ENCODE measurements around the gene AZIN2. TPM values are rescaled to one million over a fixed set of nuclear protein-coding genes. Genes with fewer than 3 reads are reported as not detected.
"Not testable (repeated sequence)": the region's sequence is repeated elsewhere in the genome, so short reads cannot be mapped to it uniquely, and the experiment has no call there.

Gene AZIN2
- total and polyA plus RNA-seq, 2 of the 13 experiments (the other 11 are each of a cell fraction or from before 2014, with no cell fraction given) = 1.7 to 3.5 TPM

DNA sequence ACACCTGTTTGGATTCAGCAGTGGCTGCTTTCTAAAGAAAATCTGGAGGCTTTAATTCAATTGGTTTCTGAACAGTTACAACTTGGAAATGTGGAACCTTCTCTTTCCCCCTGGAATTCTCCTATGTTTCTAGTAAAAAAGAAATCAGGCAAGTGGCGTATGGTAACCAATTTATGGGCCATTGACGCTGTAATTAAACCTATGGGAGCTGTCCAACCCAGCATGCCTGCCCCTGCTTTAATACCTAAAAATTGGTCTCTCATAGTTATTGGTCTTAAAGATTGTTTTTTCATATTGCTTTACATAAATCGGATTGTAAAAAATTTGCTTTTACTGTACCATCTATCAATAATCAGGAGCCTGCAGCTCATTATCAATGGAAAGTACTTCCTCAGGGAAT, 14.5 kb upstream of the AZIN2 start:
- H3K9ac ChIP-seq (ENCODE audit: insufficient read depth, low read depth, low read length); H3K27ac ChIP-seq (ENCODE audit: extremely low read length, insufficient read depth, low read length); H3K4me3 ChIP-seq (replicated peaks in 1 of 3; ENCODE audit: insufficient read depth in 1 of 3, low read depth in 2 of 3, low read length in 3 of 3); in situ Hi-C loops (cut with HindIII; ENCODE audit: extremely low pct_ligation_motif_present, low pct_unique_long_range_greater_than_20kb); BruUV-seq (replicated peaks); FAIRE-seq; H3K4me2 ChIP-seq (ENCODE audit: low read depth, low read length); H3K27me3 ChIP-seq (ENCODE audit: control insufficient read depth in 1 of 2, insufficient read depth in 2 of 2, low read length in 2 of 2); intact Hi-C loops (cut with micrococcal nuclease; ENCODE audit: unreplicated experiment); H3K4me1 ChIP-seq (ENCODE audit: insufficient read depth, low read length); H3K79me2 ChIP-seq (ENCODE audit: insufficient read depth, low read length); H3K36me3 ChIP-seq (replicated peaks in 1 of 2; ENCODE audit: control insufficient read depth in 1 of 2, insufficient read depth in 2 of 2, low read length in 2 of 2); POLR2A ChIA-PET; H2AFZ ChIP-seq (ENCODE audit: low read length); DNase-seq (ENCODE audit: low spot score); ATAC-seq; H4K20me1 ChIP-seq (ENCODE audit: insufficient read depth, low read length); CTCF ChIA-PET (ENCODE audit: low intra/inter-chr PET ratio, low total read pairs): not testable (repeated sequence)
- 49% methylated on average over 3 of the region's 3 CpGs for WGBS (ENCODE audit: low lambda C conversion rate)
- H3K9me3 ChIP-seq (ENCODE audit: low read length) = peaks cover 30% of the 10 kb centered on the region

DNA sequence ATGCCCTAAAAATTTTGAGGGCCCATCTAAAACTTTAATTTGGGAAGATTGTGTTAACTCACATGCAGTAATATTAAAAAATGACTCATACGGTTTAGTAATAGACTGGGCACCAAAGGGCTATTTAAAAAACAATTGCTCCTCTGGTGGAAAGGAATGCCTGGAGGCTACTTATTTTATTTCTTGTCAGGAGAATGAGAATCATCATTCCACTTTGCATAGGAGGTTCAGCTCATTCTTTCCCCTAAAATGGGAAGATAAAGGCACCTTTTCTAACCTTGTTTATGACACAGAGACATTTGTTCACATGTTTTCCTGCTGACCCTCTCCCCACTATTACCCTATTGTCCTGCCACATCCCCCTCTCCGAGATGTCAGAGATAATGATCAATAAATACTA, 12.8 kb upstream of the AZIN2 start:
- H3K27ac ChIP-seq (ENCODE audit: extremely low read length, insufficient read depth, low read length); POLR2A ChIA-PET: not testable (repeated sequence)

GRCh38 chr1:33070628-33071027, 10.3 kb upstream of the AZIN2 start:
- no peak overlapping the region for H2AFZ ChIP-seq (ENCODE audit: low read length)
- intact Hi-C loops (cut with micrococcal nuclease; ENCODE audit: unreplicated experiment) = no loop called here
- 0 out of 5 replicates have a peak, but pooled peaks cover 0 to 3% of the 10 kb centered on the region in 2 experiments for H3K27me3 ChIP-seq (ENCODE audit: control insufficient read depth in 1 of 2, insufficient read depth in 2 of 2, low read length in 2 of 2)
- no peaks in the 10 kb centered on the region for H3K36me3 ChIP-seq (replicated peaks in 1 of 2; ENCODE audit: control insufficient read depth in 1 of 2, insufficient read depth in 2 of 2, low read length in 2 of 2)
- no peaks in the 10 kb centered on the region; the same call in 1 of the 2 replicates for H3K9me3 ChIP-seq (ENCODE audit: low read length)
- ChIA-PET CTCF (ENCODE audit: low intra/inter-chr PET ratio, low total read pairs) (no interaction called here), POLR2A (no interaction called here)
- H3K79me2 ChIP-seq (ENCODE audit: insufficient read depth, low read length) = no peaks in the 10 kb centered on the region
- H3K4me1 ChIP-seq (ENCODE audit: insufficient read depth, low read length) = peaks cover 8% of the 10 kb centered on the region
- H3K9ac ChIP-seq (ENCODE audit: insufficient read depth, low read depth, low read length) = no peak overlapping the region
- in situ Hi-C loops (cut with HindIII; ENCODE audit: extremely low pct_ligation_motif_present, low pct_unique_long_range_greater_than_20kb) = no loop called here
- ATAC-seq (no peak), DNase-seq (ENCODE audit: low spot score) (no peak), FAIRE-seq (no peak)
- WGBS (ENCODE audit: low lambda C conversion rate) = 48% methylated on average over 1 of the region's 1 CpG
- no peak overlapping the region for H3K27ac ChIP-seq (ENCODE audit: extremely low read length, insufficient read depth, low read length)
- H3K4me3 ChIP-seq (replicated peaks in 1 of 3; ENCODE audit: insufficient read depth in 1 of 3, low read depth in 2 of 3, low read length in 3 of 3) = no peak overlapping the region
- H4K20me1 ChIP-seq (ENCODE audit: insufficient read depth, low read length) = no peaks in the 10 kb centered on the region
- no TSS peak for BruUV-seq (replicated peaks)
- no peak overlapping the region for H3K4me2 ChIP-seq (ENCODE audit: low read depth, low read length)
- no peak for TF ChIP-seq ZSCAN29 (CRISPR knock-in tag; conservative IDR thresholded peaks at IDR 0.05)
- TF ChIP-seq HOXA3 (CRISPR knock-in tag; IDR thresholded peaks at IDR 0.05) = no peak
- TF ChIP-seq MAZ (IDR thresholded peaks at IDR 0.05; ENCODE audit: borderline replicate concordance, low read depth, low read length) = no peak
- TF ChIP-seq MAZ (CRISPR knock-in tag; IDR thresholded peaks at IDR 0.05; ENCODE audit: low read depth) = no peak
- no peak for TF ChIP-seq RAD21 (CRISPR knock-in tag; IDR thresholded peaks at IDR 0.05)
- no peak for TF ChIP-seq TCF12 (IDR thresholded peaks at IDR 0.05)
- TF ChIP-seq TCF12 (CRISPR knock-in tag; IDR thresholded peaks at IDR 0.05) = no peak
- no peak for TF ChIP-seq TARDBP (CRISPR knock-in tag; IDR thresholded peaks at IDR 0.05)
- TF ChIP-seq PPARG (CRISPR knock-in tag; conservative IDR thresholded peaks at IDR 0.05) = no peak
- TF ChIP-seq ZNF615 (CRISPR knock-in tag; IDR thresholded peaks at IDR 0.05; ENCODE audit: borderline replicate concordance) = no peak
- TF ChIP-seq MNT (IDR thresholded peaks at IDR 0.05) = no peak
- no peak for TF ChIP-seq ZNF713 (CRISPR knock-in tag; IDR thresholded peaks at IDR 0.05)
- no peak for TF ChIP-seq ZNF724P (CRISPR knock-in tag; IDR thresholded peaks at IDR 0.05; ENCODE audit: borderline replicate concordance)

More for the DNA sequence above, 12.8 kb upstream of the AZIN2 start:
- BruUV-seq (replicated peaks); H3K9ac ChIP-seq (ENCODE audit: insufficient read depth, low read depth, low read length); ATAC-seq; H3K4me1 ChIP-seq (ENCODE audit: insufficient read depth, low read length); H3K79me2 ChIP-seq (ENCODE audit: insufficient read depth, low read length); DNase-seq (ENCODE audit: low spot score); H4K20me1 ChIP-seq (ENCODE audit: insufficient read depth, low read length); H2AFZ ChIP-seq (ENCODE audit: low read length); intact Hi-C loops (cut with micrococcal nuclease; ENCODE audit: unreplicated experiment); H3K4me3 ChIP-seq (replicated peaks in 1 of 3; ENCODE audit: insufficient read depth in 1 of 3, low read depth in 2 of 3, low read length in 3 of 3); FAIRE-seq; H3K4me2 ChIP-seq (ENCODE audit: low read depth, low read length); H3K27me3 ChIP-seq (ENCODE audit: control insufficient read depth in 1 of 2, insufficient read depth in 2 of 2, low read length in 2 of 2); in situ Hi-C loops (cut with HindIII; ENCODE audit: extremely low pct_ligation_motif_present, low pct_unique_long_range_greater_than_20kb); H3K36me3 ChIP-seq (replicated peaks in 1 of 2; ENCODE audit: control insufficient read depth in 1 of 2, insufficient read depth in 2 of 2, low read length in 2 of 2); CTCF ChIA-PET (ENCODE audit: low intra/inter-chr PET ratio, low total read pairs): not testable (repeated sequence)
- peaks cover 25% of the 10 kb centered on the region for H3K9me3 ChIP-seq (ENCODE audit: low read length)
- WGBS (ENCODE audit: low lambda C conversion rate) = 8% methylated on average over 2 of the region's 2 CpGs

Data from HepG2 (cell line).